ENCODE data around the gene CYB5R4.

CYB5R4 gene

GRCh38 chr6:83852528-83853177 is 6.8 kb upstream of the CYB5R4 start:
- no peak overlapping the region for H3K4me2 ChIP-seq (ENCODE audit: low read depth, low read length, poor library complexity, severe bottlenecking)
- H4K20me1 ChIP-seq (ENCODE audit: insufficient read depth, low read length, poor library complexity, severe bottlenecking) = no peaks in the 10 kb centered on the region
- H3K9ac ChIP-seq (ENCODE audit: low read depth, low read length, poor library complexity, severe bottlenecking) = no peak overlapping the region
- no peaks in the 10 kb centered on the region for H3K27me3 ChIP-seq (ENCODE audit: insufficient read depth, low read length, poor library complexity, severe bottlenecking)
- H3K4me3 ChIP-seq (ENCODE audit: low read length, poor library complexity, severe bottlenecking) = no peak overlapping the region
- H3F3A ChIP-seq (ENCODE audit: low read depth) = no peaks in the 10 kb centered on the region
- no peaks in the 10 kb centered on the region for H3K9me3 ChIP-seq (ENCODE audit: insufficient read depth, low read depth, low read length)
- H3K4me1 ChIP-seq (ENCODE audit: insufficient read depth, low read length, poor library complexity, severe bottlenecking) = no peaks in the 10 kb centered on the region
- no peaks in the 10 kb centered on the region for H3K36me3 ChIP-seq (ENCODE audit: insufficient read depth, low read length)
- no peak overlapping the region for H2AFZ ChIP-seq (ENCODE audit: low read length)
- no peaks in the 10 kb centered on the region for H3K9me2 ChIP-seq (replicated peaks; ENCODE audit: low read depth, low read length)
- no peaks in the 10 kb centered on the region for H3K79me2 ChIP-seq (ENCODE audit: insufficient read depth, low read length)
- TF ChIP-seq EZH2phosphoT487 (IDR thresholded peaks at IDR 0.05; ENCODE audit: borderline replicate concordance) (no peak), CTCF (conservative IDR thresholded peaks at IDR 0.05; ENCODE audit: low read length) (no peak)

- Histone ChIP-seq H4K20me1 (ENCODE audit: insufficient read depth, low read length, poor library complexity, severe bottlenecking) (no peaks in the 10 kb centered on the region), H3K9ac (ENCODE audit: low read depth, low read length, poor library complexity, severe bottlenecking) (no peak within 1 kb of the TSS), H3K4me1 (ENCODE audit: insufficient read depth, low read length, poor library complexity, severe bottlenecking) (no peaks in the 10 kb centered on the region), H3K9me3 (ENCODE audit: insufficient read depth, low read depth, low read length) (no peaks in the 10 kb centered on the region), H3K4me2 (ENCODE audit: low read depth, low read length, poor library complexity, severe bottlenecking) (no peak within 1 kb of the TSS), H2AFZ (ENCODE audit: low read length) (no peak within 1 kb of the TSS), H3K27me3 (ENCODE audit: insufficient read depth, low read length, poor library complexity, severe bottlenecking) (no peaks in the 10 kb centered on the region), H3K79me2 (ENCODE audit: insufficient read depth, low read length) (no peaks in the 10 kb centered on the region), H3F3A (ENCODE audit: low read depth) (no peaks in the 10 kb centered on the region), H3K4me3 (ENCODE audit: low read length, poor library complexity, severe bottlenecking) (no peak within 1 kb of the TSS), H3K36me3 (ENCODE audit: insufficient read depth, low read length) (no peaks in the 10 kb centered on the region), H3K9me2 (replicated peaks; ENCODE audit: low read depth, low read length) (no peaks in the 10 kb centered on the region)
- TF ChIP-seq CTCF (conservative IDR thresholded peaks at IDR 0.05; ENCODE audit: low read length) (no peak), EZH2phosphoT487 (IDR thresholded peaks at IDR 0.05; ENCODE audit: borderline replicate concordance) (no peak)
Measured at GRCh38 chr6:83853178-83854000, 6.1 kb upstream of the CYB5R4 start, which contains the start of gene RIPPLY2. RIPPLY2 (plus strand) TSS chr6:83853360; CDS start chr6:83853417, 57 bp downstream.

GRCh38 chr6:83854001-83854501 is 5.4 kb upstream of the CYB5R4 start:
- Histone ChIP-seq H2AFZ (ENCODE audit: low read length) (no peak overlapping the region), H3K4me2 (ENCODE audit: low read depth, low read length, poor library complexity, severe bottlenecking) (no peak overlapping the region), H3K9me2 (replicated peaks; ENCODE audit: low read depth, low read length) (no peaks in the 10 kb centered on the region), H3K79me2 (ENCODE audit: insufficient read depth, low read length) (no peaks in the 10 kb centered on the region), H3K9me3 (ENCODE audit: insufficient read depth, low read depth, low read length) (no peaks in the 10 kb centered on the region), H3F3A (ENCODE audit: low read depth) (no peaks in the 10 kb centered on the region), H3K36me3 (ENCODE audit: insufficient read depth, low read length) (no peaks in the 10 kb centered on the region), H3K27me3 (ENCODE audit: insufficient read depth, low read length, poor library complexity, severe bottlenecking) (no peaks in the 10 kb centered on the region), H3K4me3 (ENCODE audit: low read length, poor library complexity, severe bottlenecking) (no peak overlapping the region), H3K9ac (ENCODE audit: low read depth, low read length, poor library complexity, severe bottlenecking) (no peak overlapping the region), H4K20me1 (ENCODE audit: insufficient read depth, low read length, poor library complexity, severe bottlenecking) (no peaks in the 10 kb centered on the region), H3K4me1 (ENCODE audit: insufficient read depth, low read length, poor library complexity, severe bottlenecking) (no peaks in the 10 kb centered on the region)
- TF ChIP-seq CTCF (conservative IDR thresholded peaks at IDR 0.05; ENCODE audit: low read length) (no peak), EZH2phosphoT487 (IDR thresholded peaks at IDR 0.05; ENCODE audit: borderline replicate concordance) (no peak)
